Muscle layer of duodenum (tissue), 2 donors: ENCODE results near the gene MOCOS.
A peak's percentile ranks its signal among the peaks of the same experiment; 100 is the strongest.
"Not testable (repeated sequence)": the region's sequence is repeated elsewhere in the genome, so short reads cannot be mapped to it uniquely, and the experiment has no call there.

Experiments used
- H3K27ac ChIP-seq: one replicate; pipeline ENCODE4 v1.7.0; 2013; ENCODE audit warnings: mild to moderate bottlenecking, low read length
- H3K27me3 ChIP-seq: one replicate; pipeline ENCODE4 v1.7.0; 2013; ENCODE audit warnings: low read depth, mild to moderate bottlenecking, control low read depth, low read length
- H3K36me3 ChIP-seq, 2 donors: one replicate each; pipeline ENCODE4 v1.7.0; 2013; ENCODE audit warnings: low read length in 2 of 2, control low read depth in 1 of 2, mild to moderate bottlenecking in 1 of 2; ENCODE audit not compliant: insufficient read depth in 2 of 2, control insufficient read depth in 1 of 2
- H3K4me1 ChIP-seq, 2 donors: one replicate each; pipeline ENCODE4 v1.7.0; 2013; ENCODE audit warnings: low read length in 2 of 2, mild to moderate bottlenecking in 2 of 2, control low read depth in 1 of 2, moderate library complexity in 1 of 2; ENCODE audit not compliant: insufficient read depth in 2 of 2, control insufficient read depth in 1 of 2
- H3K4me3 ChIP-seq, 2 donors: one replicate each; pipeline ENCODE4 v1.7.0; 2013; ENCODE audit warnings: low read length in 2 of 2, low read depth in 1 of 2, mild to moderate bottlenecking in 1 of 2
- H3K9me3 ChIP-seq, 2 donors: one replicate each; pipeline ENCODE4 v1.7.0; 2013; ENCODE audit warnings: low read length in 2 of 2, control low read depth in 1 of 2, mild to moderate bottlenecking in 1 of 2; ENCODE audit not compliant: control insufficient read depth in 1 of 2
- donor health status: healthy.

The MOCOS gene

DNA sequence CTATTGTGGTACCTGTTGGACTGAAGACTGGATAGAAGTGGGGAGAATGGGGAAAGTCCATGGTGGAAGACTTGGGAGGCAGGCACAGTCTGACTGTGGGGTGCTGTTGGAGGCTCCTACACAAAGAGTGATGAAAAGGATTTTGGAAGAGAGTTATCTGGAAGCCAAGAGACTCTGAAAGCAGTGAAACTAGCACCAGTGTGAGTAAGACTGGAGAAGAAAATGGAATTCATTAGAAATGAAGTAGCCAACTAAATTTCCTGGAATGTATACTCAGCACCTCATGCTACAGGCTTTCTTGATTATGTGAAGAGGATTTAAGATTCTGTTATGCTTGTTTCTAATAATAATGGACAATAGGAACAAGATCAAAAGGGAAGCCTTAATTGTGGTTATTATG, 29.9 kb upstream of the MOCOS start:
- Histone ChIP-seq H3K27me3 (no peaks in the 10 kb centered on the region), H3K4me3 (no peak overlapping the region), H3K4me1 (no peaks in the 10 kb centered on the region), H3K9me3 (no peaks in the 10 kb centered on the region), H3K36me3 (peaks cover 51 to 81% of the 10 kb centered on the region in 2 donors), H3K27ac (peak overlapping the region; percentile 65)

DNA sequence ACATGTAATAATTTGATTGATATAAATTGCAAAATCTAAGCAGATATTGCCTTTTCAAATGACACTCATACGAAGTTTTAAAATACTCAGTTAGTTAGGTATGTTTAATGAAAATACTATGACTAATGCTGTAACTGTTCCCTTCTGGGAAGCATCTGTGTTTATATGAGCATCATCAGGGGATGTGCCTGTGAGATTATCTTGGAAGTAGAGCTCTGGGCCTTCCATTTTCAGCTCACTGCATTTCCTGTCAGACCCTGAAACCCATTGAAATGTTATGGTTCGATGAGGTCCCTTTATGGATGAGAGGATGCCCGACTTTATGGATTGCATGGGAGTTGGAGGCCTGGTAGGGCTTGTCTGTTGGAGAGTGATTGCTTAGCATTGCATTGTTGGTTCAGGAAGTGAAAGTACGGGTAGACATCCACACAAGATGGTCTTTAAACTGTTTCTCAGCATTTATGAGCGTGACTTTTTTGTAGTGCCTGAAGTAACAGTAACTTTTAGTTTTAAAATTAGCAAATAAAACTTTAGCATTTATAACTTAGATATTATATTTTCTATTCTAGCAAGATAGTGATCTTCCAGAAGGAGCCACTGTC, 28.9 kb upstream of the MOCOS start:
- Histone ChIP-seq H3K4me3 (no peak overlapping the region), H3K27ac (peak overlapping the region; percentile 65), H3K9me3 (no peaks in the 10 kb centered on the region), H3K4me1 (no peaks in the 10 kb centered on the region), H3K36me3 (peaks cover 51 to 80% of the 10 kb centered on the region in 2 donors), H3K27me3 (no peaks in the 10 kb centered on the region)

DNA sequence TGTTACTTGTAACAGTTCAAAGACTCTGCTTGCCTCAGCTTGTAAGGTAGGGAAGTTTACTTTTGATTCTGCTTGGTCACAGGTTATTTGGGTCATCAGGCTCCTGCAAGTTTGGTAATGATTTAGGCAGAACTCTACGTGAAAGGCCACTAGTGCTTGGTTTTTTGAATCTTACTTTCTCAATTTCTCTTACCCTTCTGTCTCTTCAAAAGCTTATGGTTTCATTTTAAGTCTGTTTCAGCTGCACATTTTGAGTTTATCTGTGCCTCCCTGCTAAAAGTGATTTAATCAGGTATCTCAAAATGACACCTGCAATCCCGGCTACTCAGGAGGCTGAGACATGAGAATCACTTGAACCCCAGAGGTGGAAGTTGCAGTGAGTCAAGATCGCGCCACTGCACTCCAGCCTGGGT, 26.3 kb upstream of the MOCOS start:
- H3K4me3 ChIP-seq: no peak overlapping the region
- no peaks in the 10 kb centered on the region for H3K4me1 ChIP-seq
- H3K36me3 ChIP-seq: peaks cover 53 to 77% of the 10 kb centered on the region in 2 donors
- no peaks in the 10 kb centered on the region for H3K27me3 ChIP-seq
- no peak overlapping the region for H3K27ac ChIP-seq
- no peaks in the 10 kb centered on the region for H3K9me3 ChIP-seq

DNA sequence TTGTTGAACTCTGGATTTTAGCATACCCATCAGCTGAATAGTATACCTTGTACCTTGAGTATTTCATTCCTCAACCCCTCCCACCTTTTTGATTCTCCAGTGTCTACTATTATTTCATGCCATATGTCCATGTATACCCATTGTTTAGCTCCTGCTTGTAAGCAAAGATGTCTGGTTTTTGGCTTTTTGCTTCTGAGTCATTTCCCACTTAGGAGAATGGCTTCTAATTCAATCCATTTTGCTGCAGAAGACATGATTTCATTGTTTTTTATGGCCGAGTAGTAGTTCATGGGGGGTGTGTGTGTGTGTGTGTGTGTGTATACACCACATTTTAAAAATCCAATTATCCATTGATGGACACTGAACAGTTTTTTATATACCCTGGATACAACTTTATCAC, 24.3 kb upstream of the MOCOS start:
- Histone ChIP-seq H3K27me3 (no peaks in the 10 kb centered on the region), H3K9me3 (no peaks in the 10 kb centered on the region), H3K36me3 (peaks cover 42 to 66% of the 10 kb centered on the region in 2 donors), H3K4me1 (no peaks in the 10 kb centered on the region), H3K4me3 (no peak overlapping the region), H3K27ac (no peak overlapping the region)

DNA sequence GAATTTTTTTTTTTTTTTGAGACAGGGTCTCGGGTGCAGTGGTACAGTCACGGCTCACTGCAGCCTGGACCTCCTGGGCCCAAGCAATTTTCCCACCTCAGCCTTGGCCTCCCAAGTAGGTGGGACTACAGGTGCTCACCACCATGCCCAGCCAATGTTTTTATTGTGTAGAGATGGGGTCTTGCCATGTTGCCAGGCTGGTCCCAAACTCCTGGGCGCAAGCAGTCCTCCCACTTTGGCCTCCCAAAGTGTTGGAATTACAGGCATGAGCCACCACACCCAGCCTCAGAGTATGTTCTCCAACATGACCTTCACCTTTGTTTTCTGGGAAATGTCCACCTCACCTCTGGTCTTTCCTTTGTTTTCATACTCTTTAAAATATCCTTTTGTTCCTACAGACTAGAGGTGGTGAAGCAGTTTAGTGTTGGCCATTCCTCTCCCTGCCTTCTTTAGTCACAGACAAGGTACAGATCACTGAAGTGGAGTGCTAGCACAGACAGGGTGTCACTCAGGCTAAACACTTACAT, 19.5 kb upstream of the MOCOS start:
- H3K27me3 ChIP-seq: no peaks in the 10 kb centered on the region
- peaks cover 45 to 70% of the 10 kb centered on the region in 2 donors for H3K36me3 ChIP-seq
- H3K9me3 ChIP-seq: no peaks in the 10 kb centered on the region
- H3K4me3 ChIP-seq: no peak overlapping the region
- H3K4me1 ChIP-seq: no peaks in the 10 kb centered on the region
- no peak overlapping the region for H3K27ac ChIP-seq

DNA sequence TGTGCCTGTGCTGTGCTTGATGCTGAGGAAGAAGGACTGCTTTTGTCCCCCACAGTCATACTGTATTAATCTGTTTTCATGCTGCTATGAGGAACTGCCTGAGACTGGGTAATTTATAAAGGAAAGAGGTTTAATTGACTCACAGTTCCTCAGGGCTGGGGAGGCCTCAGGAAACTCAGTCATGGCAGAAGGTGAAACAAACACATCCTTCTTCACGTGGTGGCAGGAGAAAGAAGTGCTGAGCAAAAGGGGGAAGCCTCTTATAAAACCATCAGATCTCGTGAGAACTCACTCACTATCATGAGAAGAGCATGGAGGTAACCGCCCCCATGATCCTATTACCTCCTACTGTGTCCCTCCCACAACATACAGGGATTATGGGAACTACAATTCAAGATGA, 19.0 kb upstream of the MOCOS start:
- H3K36me3 ChIP-seq: peaks cover 42 to 68% of the 10 kb centered on the region in 2 donors
- H3K9me3 ChIP-seq, H3K27me3 ChIP-seq, H3K4me3 ChIP-seq, H3K27ac ChIP-seq, H3K4me1 ChIP-seq: not testable (repeated sequence)

DNA sequence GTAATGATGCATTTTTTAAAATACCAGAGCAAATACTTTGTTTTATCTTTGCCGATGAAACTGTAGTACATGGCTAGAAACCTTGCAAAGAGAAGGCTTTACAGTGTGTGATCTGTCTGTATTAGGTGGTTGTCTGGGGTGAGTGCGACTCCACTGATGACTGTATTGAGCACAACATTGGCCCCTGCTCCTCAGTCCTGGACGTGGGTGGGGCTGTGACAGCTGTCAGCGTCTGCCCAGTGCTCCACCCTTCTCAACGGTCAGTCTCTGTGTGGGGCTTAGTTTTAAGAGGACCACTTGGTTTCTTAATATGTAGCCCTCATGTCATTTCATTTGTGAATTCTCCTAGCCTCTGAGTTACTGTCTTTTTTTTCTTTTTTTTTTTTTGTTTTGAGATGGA, 17.4 kb upstream of the MOCOS start:
- no peak overlapping the region for H3K4me3 ChIP-seq
- no peaks in the 10 kb centered on the region for H3K4me1 ChIP-seq
- H3K36me3 ChIP-seq: peaks cover 33 to 68% of the 10 kb centered on the region in 2 donors
- no peak overlapping the region for H3K27ac ChIP-seq
- no peaks in the 10 kb centered on the region for H3K9me3 ChIP-seq
- no peaks in the 10 kb centered on the region for H3K27me3 ChIP-seq

DNA sequence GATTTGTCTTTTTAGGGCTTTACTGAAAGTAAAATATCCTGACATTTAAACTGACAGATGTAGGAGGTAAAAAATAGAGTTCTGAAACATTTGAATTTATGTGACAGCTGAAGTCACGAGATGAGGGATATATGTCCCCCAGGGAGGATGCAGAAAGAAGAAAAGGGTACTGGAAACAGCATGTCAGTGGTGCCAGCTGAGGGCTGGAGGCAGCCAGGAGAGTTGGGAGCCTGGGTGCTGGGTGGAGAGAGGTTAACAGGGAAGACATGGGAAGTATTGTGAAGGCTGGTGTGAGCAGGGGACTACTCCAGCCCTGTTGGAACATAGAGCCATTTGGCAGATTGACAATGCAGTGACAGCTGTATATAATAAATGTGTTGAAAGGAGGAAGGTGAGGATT, 11.8 kb upstream of the MOCOS start:
- no peaks in the 10 kb centered on the region for H3K9me3 ChIP-seq
- H3K27me3 ChIP-seq: no peaks in the 10 kb centered on the region
- peaks cover 35 to 57% of the 10 kb centered on the region in 2 donors for H3K36me3 ChIP-seq
- H3K27ac ChIP-seq: no peak overlapping the region
- H3K4me3 ChIP-seq: no peak overlapping the region
- peaks cover 0 to 4% of the 10 kb centered on the region in 2 donors for H3K4me1 ChIP-seq

DNA sequence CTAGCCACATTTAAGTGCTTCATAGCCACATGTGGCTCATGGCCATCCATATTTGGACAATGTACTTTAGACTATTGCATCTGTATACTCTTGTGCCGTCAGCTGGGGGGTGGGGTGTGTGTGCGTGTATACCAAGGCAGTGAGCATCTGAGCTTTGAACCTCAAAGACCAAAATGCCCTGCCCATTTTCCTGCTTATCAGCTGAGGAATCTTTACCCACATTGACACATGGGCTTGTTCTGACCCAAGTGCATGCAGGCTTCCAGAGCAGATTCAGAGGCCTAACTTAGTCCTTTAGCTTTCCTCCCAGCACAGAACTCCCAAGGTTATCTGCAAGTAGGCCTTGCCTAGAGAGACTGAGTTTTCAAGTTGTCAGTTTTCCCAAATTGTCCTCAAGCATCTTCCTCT, 11.1 kb upstream of the MOCOS start:
- Histone ChIP-seq H3K4me1 (peaks cover 0 to 4% of the 10 kb centered on the region in 2 donors), H3K27ac (no peak overlapping the region), H3K9me3 (no peaks in the 10 kb centered on the region), H3K27me3 (no peaks in the 10 kb centered on the region), H3K36me3 (peaks cover 28 to 50% of the 10 kb centered on the region in 2 donors), H3K4me3 (no peak overlapping the region)

DNA sequence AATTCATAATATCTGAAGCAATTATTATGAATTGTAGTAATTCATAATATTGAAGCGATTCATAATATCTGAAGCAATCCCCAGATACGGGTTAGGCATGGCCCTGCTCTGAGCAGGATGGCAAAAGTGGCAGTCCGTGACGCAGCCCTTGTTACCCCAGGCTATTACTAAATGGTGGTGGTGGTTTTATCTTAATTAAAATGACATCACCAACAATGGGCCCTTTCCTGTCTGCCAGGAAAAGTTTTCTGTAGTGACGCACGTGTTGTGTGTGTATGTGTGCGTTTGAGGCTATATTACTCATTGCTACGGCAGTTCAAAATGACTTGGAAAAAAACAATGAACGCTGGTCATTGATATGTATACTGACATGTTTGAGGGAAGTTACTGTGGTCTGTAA, 10.6 kb upstream of the MOCOS start:
- Histone ChIP-seq H3K36me3 (peaks cover 25 to 45% of the 10 kb centered on the region in 2 donors), H3K27me3 (no peaks in the 10 kb centered on the region), H3K4me1 (peaks cover 0 to 4% of the 10 kb centered on the region in 2 donors), H3K27ac (no peak overlapping the region), H3K4me3 (no peak overlapping the region), H3K9me3 (no peaks in the 10 kb centered on the region)

DNA sequence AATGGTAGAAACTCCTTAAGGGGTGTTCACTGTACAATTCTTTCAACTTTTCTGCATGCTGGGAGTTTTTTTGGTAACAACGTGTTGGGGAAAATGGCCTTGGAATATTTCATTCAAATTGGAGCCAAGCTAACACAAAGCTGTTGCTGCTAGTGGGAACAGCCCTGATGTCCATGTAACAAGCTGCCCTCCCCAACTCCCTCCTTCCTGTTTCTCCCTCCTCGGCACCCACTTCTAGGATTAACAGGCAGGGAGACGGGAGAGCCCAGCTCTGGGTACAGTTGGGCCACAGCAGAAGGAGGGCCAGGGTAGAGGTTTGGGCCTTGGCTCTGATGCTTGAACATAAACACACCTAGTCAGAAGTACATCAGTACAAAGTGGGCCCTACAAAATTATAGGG, 9.4 kb upstream of the MOCOS start:
- Histone ChIP-seq H3K9me3 (no peaks in the 10 kb centered on the region), H3K27me3 (no peaks in the 10 kb centered on the region), H3K4me3 (no peak overlapping the region), H3K27ac (no peak overlapping the region), H3K36me3 (peaks cover 25 to 33% of the 10 kb centered on the region in 2 donors), H3K4me1 (peaks cover 0 to 4% of the 10 kb centered on the region in 2 donors)
